K562 (cell line): ENCODE results near the gene AKAP13. TPM values are rescaled to one million over a fixed set of nuclear protein-coding genes. Genes with fewer than 3 reads are reported as not detected.

ENCODE experiments used
- ATAC-seq: fragments of 200-7000 bp; cut with Tn5 transposase; 3 replicates; pipeline ENCODE4 v1.9.1; 2020; ENCODE audit warnings: moderate library complexity
- BruUV-seq: library from RNA; stranded (reverse); fragments of 400-500 nt; replicated peaks from 2 replicates; lab custom pipeline; 2021; lab: Mats Ljungman, UMichigan
- CTCF ChIA-PET: fragments of 300-600 bp; formaldehyde crosslinking; extraction: SDS; loops from one replicate; lab custom pipeline; 2021; ENCODE audit warnings: low intra/inter-chr PET ratio; lab: Yijun Ruan, JAX
- POLR2A ChIA-PET: fragments of 300-600, 350-650 bp; sonication (Branson Sonifier 250); formaldehyde crosslinking; extraction: SDS; loops from one replicate; lab custom pipeline; 2021; ENCODE audit warnings: antibody characterized with exemption, inconsistent platforms; lab: Yijun Ruan, JAX
- DNase-seq, 4 experiments: peaks; one replicate each; pipeline versions ENCODE4 v3.0.0 to v3.0.0-alpha.2; 2011 to 2018; ENCODE audit warnings: low spot score in 3 of 4, mixed read lengths in 3 of 4; ENCODE audit errors: extremely low read depth in 1 of 4
- FAIRE-seq: peaks from 2 replicates; lab custom pipeline; 2011; peaks lifted over from hg19 to GRCh38; lab: Jason Lieb, UNC
- H2AFZ ChIP-seq: 2 replicates; pipeline ENCODE4 v1.6.0; 2011; ENCODE audit warnings: low read depth, low read length, control low read depth, inconsistent platforms
- H3K27ac ChIP-seq: fragments of 200-600 bp; 3 replicates; pipeline ENCODE4 v1.8.0; 2011; ENCODE audit warnings: low read depth, mild to moderate bottlenecking, control low read depth, inconsistent platforms, low read length, moderate library complexity, mixed read lengths; ENCODE audit errors: extremely low read depth
- H3K27me3 ChIP-seq, 2 experiments: fragments of 300-600 bp in 1 of 2; 2 replicates in 1 of 2; 3 replicates in 1 of 2; pipeline versions ENCODE4 v1.6.0 to v1.8.0; 2011; ENCODE audit warnings: inconsistent platforms in 2 of 2, low read length in 2 of 2, mild to moderate bottlenecking in 1 of 2, mixed read lengths in 1 of 2, moderate library complexity in 1 of 2; ENCODE audit not compliant: control insufficient read depth in 2 of 2, insufficient read depth in 2 of 2
- H3K36me3 ChIP-seq: fragments of 300-600 bp; 3 replicates; pipeline ENCODE4 v1.8.0; 2011; ENCODE audit warnings: mild to moderate bottlenecking, low read length, inconsistent platforms; ENCODE audit not compliant: control insufficient read depth, insufficient read depth
- H3K4me1 ChIP-seq, 2 experiments: fragments of 200-600 bp in 1 of 2; replicated peaks in 1 of 2; 2 replicates in 1 of 2; 3 replicates in 1 of 2; pipeline versions ENCODE4 v1.5.1 to v1.8.0; 2011; ENCODE audit warnings: inconsistent platforms in 2 of 2, low read length in 2 of 2, mild to moderate bottlenecking in 1 of 2, mixed read lengths in 1 of 2, moderate library complexity in 1 of 2; ENCODE audit not compliant: control insufficient read depth in 2 of 2, insufficient read depth in 2 of 2
- H3K4me2 ChIP-seq: 2 replicates; pipeline ENCODE4 v1.6.1; 2011; ENCODE audit warnings: low read length, control low read depth, inconsistent platforms, mixed read lengths; ENCODE audit not compliant: insufficient read depth
- H3K4me3 ChIP-seq: fragments of 200-600 bp; sonication (generic), shearing (Covaris generic); 2 replicates; pipeline ENCODE4 v1.5.1; 2016; ENCODE audit warnings: control low read depth, inconsistent platforms
- H3K79me2 ChIP-seq: fragments of 200-600 bp; 3 replicates; pipeline ENCODE4 v1.8.0; 2011; ENCODE audit warnings: low read length, inconsistent platforms; ENCODE audit not compliant: control insufficient read depth, insufficient read depth
- H3K9ac ChIP-seq, 2 experiments: 2 replicates each; pipeline versions ENCODE4 v1.6.0 to v1.6.1; 2011; ENCODE audit warnings: low read depth in 2 of 2, low read length in 2 of 2, control low read depth in 1 of 2, inconsistent platforms in 1 of 2, mild to moderate bottlenecking in 1 of 2, mixed read lengths in 1 of 2; ENCODE audit not compliant: insufficient read depth in 1 of 2
- H3K9me1 ChIP-seq: one replicate; pipeline ENCODE4 v1.6.0; 2011; ENCODE audit warnings: inconsistent platforms, mild to moderate bottlenecking, low read length, moderate library complexity; ENCODE audit not compliant: control insufficient read depth, insufficient read depth
- H3K9me3 ChIP-seq: replicated peaks from 2 replicates; pipeline ENCODE4 v1.5.1; 2011; ENCODE audit warnings: low read depth, low read length, inconsistent platforms; ENCODE audit not compliant: control insufficient read depth, insufficient read depth
- H4K20me1 ChIP-seq: replicated peaks from 2 replicates; pipeline ENCODE4 v1.6.1; 2011; ENCODE audit warnings: low read length, inconsistent platforms, mixed read lengths; ENCODE audit not compliant: control insufficient read depth, insufficient read depth
- BDP1 ChIP-seq: IDR thresholded peaks from 3 replicates; pipeline ENCODE4 v1.6.1; 2011; ENCODE audit not compliant: insufficient read length, insufficient read depth
- CHD2 ChIP-seq: IDR thresholded peaks from 2 replicates; pipeline ENCODE4 v1.6.1; 2011; ENCODE audit warnings: low read depth, low read length
- NFYB ChIP-seq: IDR thresholded peaks from 2 replicates; pipeline ENCODE4 v1.6.1; 2011; ENCODE audit warnings: mild to moderate bottlenecking, moderate library complexity; ENCODE audit not compliant: insufficient read length; ENCODE audit errors: extremely low read depth
- RUNX1 ChIP-seq: sonication (generic); IDR thresholded peaks from 2 replicates; pipeline ENCODE4 v1.6.1; 2016; ENCODE audit warnings: antibody characterized with exemption, low read depth
- SP2 ChIP-seq: IDR thresholded peaks from 2 replicates; pipeline ENCODE4 v1.6.1; 2011; ENCODE audit warnings: mild to moderate bottlenecking, low read depth, low read length, moderate library complexity; ENCODE audit not compliant: poor library complexity, severe bottlenecking; ENCODE audit errors: extremely low read depth
- SRSF3 ChIP-seq: fragments of 200-400 bp; formaldehyde crosslinking; IDR thresholded peaks from 2 replicates; pipeline ENCODE4 v1.6.1; 2016; ENCODE audit warnings: mild to moderate bottlenecking, low read length, moderate library complexity; ENCODE audit not compliant: insufficient read depth
- ZBTB7A ChIP-seq: IDR thresholded peaks from 2 replicates; pipeline ENCODE4 v1.6.1; 2011; ENCODE audit warnings: low read depth, mild to moderate bottlenecking, low read length, moderate library complexity, borderline replicate concordance; ENCODE audit not compliant: control insufficient read depth
- ZNF699 ChIP-seq: fragments of 250-450 bp; sonication (Bioruptor Pico); IDR thresholded peaks from 2 replicates; pipeline ENCODE4 v1.8.0; 2021; ENCODE audit warnings: mild to moderate bottlenecking, moderate library complexity; ENCODE audit not compliant: insufficient replicate concordance
- ZNF778 ChIP-seq: fragments of 450-650 bp; formaldehyde crosslinking; IDR thresholded peaks from 2 replicates; pipeline ENCODE4 v1.4.0; 2020; ENCODE audit warnings: mild to moderate bottlenecking, moderate library complexity
- WGBS: fragments of 100-300 bp; shearing (Covaris generic); methylation state at CpG from one replicate; pipeline ENCODE4 v1.1.6; 2016; ENCODE audit warnings: low coverage, mixed read lengths; ENCODE audit not compliant: insufficient coverage; ENCODE audit errors: missing lambda C conversion rate; 5-methylcytosine and 5-hydroxymethylcytosine counted together
- in situ Hi-C: fragments of 300-500 bp; cut with MboI; formaldehyde crosslinking; loops from 4 replicates; pipeline ENCODE4 v1.15.0; 2018; ENCODE audit warnings: inconsistent platforms, mixed read lengths
- intact Hi-C: fragments of 100-400 bp; cut with micrococcal nuclease; formaldehyde crosslinking; loops from 2 replicates; pipeline ENCODE4 v1.14.2; 2022
- polyA plus RNA-seq, 8 experiments: library from polyadenylated mRNA; depleted of rRNA in 4 of 8; stranded (reverse) in 5 of 8; unstranded in 3 of 8; fragments of >200 nt; fragmentation: Nextera tagmentation in 2 of 8; fragmentation: Illumina TruSeq in 1 of 8; extraction: Ambion mirVana in 2 of 8; extraction: Trizol in 1 of 8; gene quantifications; 2 replicates each; pipeline versions ENCODE4 v1.2.1 to v1.2.3, GENCODE V29; 2011 to 2014; ENCODE audit warnings: inconsistent platforms in 1 of 8, missing spikeins in 1 of 8
- total RNA-seq, 7 experiments: library from RNA; depleted of rRNA in 6 of 7; stranded (reverse); fragments of >200 nt in 6 of 7; fragmentation: Illumina TruSeq in 2 of 7; extraction: Trizol in 2 of 7; gene quantifications; 2 replicates each; pipeline versions ENCODE4 v1.2.1 to v1.2.3, GENCODE V29; 2011 to 2021; ENCODE audit warnings: low replicate concordance in 1 of 7
- TF ChIP-seq, protein P1 (sequence below): fragments of 450-650 bp; IDR thresholded peaks from one replicate; pipeline ENCODE4 v1.6.1; 2018; ENCODE audit warnings: mild to moderate bottlenecking, moderate library complexity; ENCODE audit not compliant: partially characterized antibody
- TF ChIP-seq, protein P2 (sequence below), 2 experiments: fragments of 450-650 bp; IDR thresholded peaks; 2 replicates each; pipeline ENCODE4 v1.6.1; 2016; ENCODE audit warnings: mild to moderate bottlenecking in 2 of 2, borderline replicate concordance in 1 of 2, low read depth in 1 of 2, moderate library complexity in 1 of 2

Gene AKAP13
- total and polyA plus RNA-seq, 9 of the 15 experiments (the other 6 are each of a cell fraction or from before 2014, with no cell fraction given), result 0.03 to 1.7 (median 0.42) TPM

DNA sequence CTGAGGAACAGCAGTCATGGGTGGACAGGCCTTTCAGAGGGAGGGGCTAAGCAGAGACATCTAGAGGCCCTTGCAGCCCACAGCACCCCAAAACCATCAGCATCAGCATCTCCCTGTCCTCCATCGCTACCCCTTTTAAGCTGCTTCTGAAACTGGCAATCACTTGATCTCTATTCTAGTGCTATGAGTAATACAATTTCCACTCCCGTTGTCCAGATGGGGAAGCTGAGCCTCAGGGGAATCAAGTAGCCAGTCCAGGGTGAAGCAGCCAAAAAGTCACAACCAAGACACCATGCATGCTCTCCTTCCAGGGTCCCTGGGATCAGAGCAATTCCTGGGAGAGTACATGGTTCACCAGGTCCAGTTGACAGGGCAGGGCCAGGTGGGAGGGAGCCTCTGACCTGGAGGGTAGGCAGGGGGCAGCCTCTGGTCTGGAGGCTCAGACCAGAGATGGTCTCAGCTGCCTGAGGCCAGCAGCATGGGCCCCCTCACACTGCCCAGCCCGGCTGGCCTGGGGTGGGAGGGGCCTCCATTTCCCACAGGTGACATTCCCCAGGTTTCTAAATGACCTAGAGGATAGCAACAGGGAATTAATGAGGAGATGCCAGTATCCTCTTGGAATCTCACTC, 384.4 kb downstream of the AKAP13 start:
- Histone ChIP-seq H3K27me3 (peaks cover 5 to 67% of the 10 kb centered on the region in 2 experiments; a peak in 4 of 5 replicates), H3K36me3 (no peaks in the 10 kb centered on the region), H3K27ac (no peak overlapping the region), H3K4me2 (no peak overlapping the region), H3K9me3 (no peaks in the 10 kb centered on the region), H3K9ac (no peak overlapping the region), H3K4me3 (no peak overlapping the region), H2AFZ (no peak overlapping the region), H3K79me2 (no peaks in the 10 kb centered on the region), H4K20me1 (no peaks in the 10 kb centered on the region; the same call in 1 of the 2 replicates), H3K4me1 (peaks cover 0 to 9% of the 10 kb centered on the region in 2 experiments; a peak in 1 of 5 replicates), H3K9me1 (peaks cover 3% of the 10 kb centered on the region)
- DNase-seq, result no peak
- no peak for ATAC-seq
- no peak for FAIRE-seq
- WGBS, result 0% methylated on average over 3 of the region's 3 CpGs
- intact Hi-C loops (no loop called here), in situ Hi-C loops (no loop called here)
- BruUV-seq, result no TSS peak
- ChIA-PET CTCF (no interaction called here), POLR2A (no interaction called here)
- no peak for TF ChIP-seq ZNF699
- TF ChIP-seq NFYB, result no peak
- TF ChIP-seq CHD2, result no peak
- TF ChIP-seq BDP1, result no peak
- TF ChIP-seq, protein P1, sequence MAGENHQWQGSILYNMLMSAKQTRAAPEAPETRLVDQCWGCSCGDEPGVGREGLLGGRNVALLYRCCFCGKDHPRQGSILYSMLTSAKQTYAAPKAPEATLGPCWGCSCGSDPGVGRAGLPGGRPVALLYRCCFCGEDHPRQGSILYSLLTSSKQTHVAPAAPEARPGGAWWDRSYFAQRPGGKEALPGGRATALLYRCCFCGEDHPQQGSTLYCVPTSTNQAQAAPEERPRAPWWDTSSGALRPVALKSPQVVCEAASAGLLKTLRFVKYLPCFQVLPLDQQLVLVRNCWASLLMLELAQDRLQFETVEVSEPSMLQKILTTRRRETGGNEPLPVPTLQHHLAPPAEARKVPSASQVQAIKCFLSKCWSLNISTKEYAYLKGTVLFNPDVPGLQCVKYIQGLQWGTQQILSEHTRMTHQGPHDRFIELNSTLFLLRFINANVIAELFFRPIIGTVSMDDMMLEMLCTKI, result no peak
- TF ChIP-seq SRSF3, result no peak
- TF ChIP-seq SP2, result no peak
- no peak for TF ChIP-seq RUNX1
- no peak for TF ChIP-seq ZNF778 (CRISPR knock-in tag)
- TF ChIP-seq, protein P2, sequence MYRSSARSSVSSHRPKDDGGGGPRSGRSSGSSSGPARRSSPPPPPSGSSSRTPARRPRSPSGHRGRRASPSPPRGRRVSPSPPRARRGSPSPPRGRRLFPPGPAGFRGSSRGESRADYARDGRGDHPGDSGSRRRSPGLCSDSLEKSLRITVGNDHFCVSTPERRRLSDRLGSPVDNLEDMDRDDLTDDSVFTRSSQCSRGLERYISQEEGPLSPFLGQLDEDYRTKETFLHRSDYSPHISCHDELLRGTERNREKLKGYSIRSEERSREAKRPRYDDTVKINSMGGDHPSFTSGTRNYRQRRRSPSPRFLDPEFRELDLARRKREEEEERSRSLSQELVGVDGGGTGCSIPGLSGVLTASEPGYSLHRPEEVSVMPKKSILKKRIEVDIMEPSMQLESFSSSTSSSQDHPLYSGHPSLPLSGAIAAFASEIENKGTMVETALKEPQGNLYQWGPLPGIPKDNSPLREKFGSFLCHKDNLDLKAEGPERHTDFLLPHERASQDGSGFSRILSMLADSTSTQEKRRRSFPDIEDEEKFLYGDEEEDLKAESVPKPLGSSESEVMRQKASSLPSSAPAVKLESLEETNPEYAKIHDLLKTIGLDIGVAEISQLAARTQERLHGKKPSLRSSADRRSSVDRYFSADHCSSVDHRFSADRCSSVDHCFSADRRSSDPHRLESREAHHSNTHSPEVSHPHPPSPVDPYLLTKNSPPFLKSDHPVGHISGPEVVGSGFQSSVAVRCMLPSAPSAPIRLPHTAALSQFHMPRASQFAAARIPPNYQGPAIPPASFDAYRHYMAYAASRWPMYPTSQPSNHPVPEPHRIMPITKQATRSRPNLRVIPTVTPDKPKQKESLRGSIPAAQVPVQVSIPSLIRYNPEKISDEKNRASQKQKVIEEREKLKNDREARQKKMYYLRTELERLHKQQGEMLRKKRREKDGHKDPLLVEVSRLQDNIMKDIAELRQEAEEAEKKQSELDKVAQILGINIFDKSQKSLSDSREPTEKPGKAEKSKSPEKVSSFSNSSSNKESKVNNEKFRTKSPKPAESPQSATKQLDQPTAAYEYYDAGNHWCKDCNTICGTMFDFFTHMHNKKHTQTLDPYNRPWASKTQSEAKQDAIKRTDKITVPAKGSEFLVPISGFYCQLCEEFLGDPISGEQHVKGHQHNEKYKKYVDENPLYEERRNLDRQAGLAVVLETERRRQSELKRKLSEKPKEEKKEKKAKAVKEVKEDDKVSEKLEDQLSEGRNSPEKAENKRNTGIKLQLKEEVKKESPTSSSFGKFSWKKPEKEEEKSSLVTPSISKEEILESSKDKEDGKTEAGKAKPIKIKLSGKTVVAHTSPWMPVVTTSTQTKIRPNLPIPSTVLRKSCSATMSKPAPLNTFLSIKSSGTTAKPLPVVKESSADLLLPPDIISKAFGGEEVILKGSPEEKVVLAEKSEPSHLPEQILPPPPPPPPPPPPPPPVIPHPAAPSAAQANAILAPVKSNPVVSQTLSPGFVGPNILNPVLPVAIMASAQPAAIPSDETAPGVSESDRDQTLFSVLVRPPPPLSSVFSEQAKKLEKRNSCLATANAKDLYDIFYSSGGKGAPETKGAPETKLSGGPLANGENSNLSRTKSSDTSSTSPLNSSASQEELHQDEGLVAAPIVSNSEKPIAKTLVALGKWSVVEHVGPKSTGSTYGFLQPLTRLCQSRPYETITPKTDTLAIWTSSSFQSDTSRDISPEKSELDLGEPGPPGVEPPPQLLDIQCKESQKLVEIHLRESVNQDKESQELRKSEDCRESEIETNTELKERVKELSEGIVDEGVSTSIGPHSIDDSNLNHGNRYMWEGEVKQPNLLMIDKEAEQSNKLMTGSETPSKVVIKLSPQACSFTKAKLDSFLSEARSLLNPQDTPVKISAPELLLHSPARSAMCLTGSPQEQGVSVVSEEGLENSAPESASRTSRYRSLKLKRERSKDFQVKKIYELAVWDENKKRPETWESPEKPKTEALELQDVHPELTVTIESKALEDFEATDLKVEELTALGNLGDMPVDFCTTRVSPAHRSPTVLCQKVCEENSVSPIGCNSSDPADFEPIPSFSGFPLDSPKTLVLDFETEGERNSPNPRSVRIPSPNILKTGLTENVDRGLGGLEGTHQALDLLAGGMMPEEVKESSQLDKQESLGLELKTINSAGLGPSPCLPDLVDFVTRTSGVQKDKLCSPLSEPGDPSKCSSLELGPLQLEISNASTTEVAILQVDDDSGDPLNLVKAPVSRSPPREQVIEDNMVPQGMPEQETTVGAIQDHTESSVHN (IDR thresholded peaks at IDR 0.05; ENCODE audit: borderline replicate concordance in 1 of 2, low read depth in 1 of 2), result no peak
- TF ChIP-seq ZBTB7A, result no peak
